Erythroblast (primary cell): ENCODE data around the gene CARD19.
A peak's percentile ranks its signal among the peaks of the same experiment; 100 is the strongest.
"Not testable (repeated sequence)": the region's sequence is repeated elsewhere in the genome, so short reads cannot be mapped to it uniquely, and the experiment has no call there.

Experiments
- DNase-seq, 2 experiments: peaks; one replicate each; lab custom pipeline; 2025; lab: John Stamatoyannopoulos, UW
- GATA1 ChIP-seq: IDR thresholded peaks from 2 replicates; pipeline ENCODE4 v1.6.1; 2011; ENCODE audit warnings: low read depth, mild to moderate bottlenecking, control low read depth, low read length, moderate library complexity
- POLR2A ChIP-seq: IDR thresholded peaks from 2 replicates; pipeline ENCODE4 v1.6.1; 2011; ENCODE audit warnings: mild to moderate bottlenecking, low read length

The CARD19 gene

GRCh38 chr9:93138171-93138764 lies 42.3 kb downstream of the CARD19 start:
- no peak for DNase-seq
- TF ChIP-seq GATA1 (no peak), POLR2A (no peak)

- DNase-seq = no peak
- no peak for TF ChIP-seq GATA1
- no peak for TF ChIP-seq POLR2A
Observed at GRCh38 chr9:93139365-93140182, 43.6 kb downstream of the CARD19 start.

GRCh38 chr9:93141771-93142483 lies 45.9 kb downstream of the CARD19 start:
- no peak for TF ChIP-seq GATA1
- no peak for TF ChIP-seq POLR2A
- no peak for DNase-seq

GRCh38 chr9:93143830-93144530 lies 48.0 kb downstream of the CARD19 start:
- TF ChIP-seq GATA1 = no peak
- no peak for DNase-seq

- not testable (repeated sequence) for DNase-seq
Observed at GRCh38 chr9:93146696-93147095, 50.7 kb downstream of the CARD19 start.

- DNase-seq = no peak
- no peak for TF ChIP-seq GATA1
- no peak for TF ChIP-seq POLR2A
Observed at GRCh38 chr9:93147632-93148031, 51.6 kb downstream of the CARD19 start.

GRCh38 chr9:93148721-93149120 lies 52.7 kb downstream of the CARD19 start:
- no peak for DNase-seq
- TF ChIP-seq POLR2A (no peak), GATA1 (no peak)

GRCh38 chr9:93149361-93149760 lies 53.3 kb downstream of the CARD19 start:
- DNase-seq = no peak
- TF ChIP-seq GATA1 (no peak), POLR2A (no peak)

- no peak for DNase-seq
- TF ChIP-seq POLR2A (no peak), GATA1 (no peak)
Observed at GRCh38 chr9:93151097-93151784, 55.2 kb downstream of the CARD19 start.

GRCh38 chr9:93154293-93154903 lies 58.4 kb downstream of the CARD19 start:
- TF ChIP-seq POLR2A (no peak), GATA1 (no peak)
- DNase-seq = peak; percentile 34 to 42

- TF ChIP-seq POLR2A (no peak), GATA1 (no peak)
- no peak for DNase-seq
Observed at GRCh38 chr9:93155716-93156474, 59.9 kb downstream of the CARD19 start.

- DNase-seq = no peak
- no peak for TF ChIP-seq POLR2A
- no peak for TF ChIP-seq GATA1
Observed at GRCh38 chr9:93156475-93157008, 60.5 kb downstream of the CARD19 start.
